ENCODE measurements around the gene ZSWIM7.

The ZSWIM7 gene

GRCh38 chr17:15973834-15974233, 25.7 kb downstream of the ZSWIM7 start:
- TF ChIP-seq, protein P1, sequence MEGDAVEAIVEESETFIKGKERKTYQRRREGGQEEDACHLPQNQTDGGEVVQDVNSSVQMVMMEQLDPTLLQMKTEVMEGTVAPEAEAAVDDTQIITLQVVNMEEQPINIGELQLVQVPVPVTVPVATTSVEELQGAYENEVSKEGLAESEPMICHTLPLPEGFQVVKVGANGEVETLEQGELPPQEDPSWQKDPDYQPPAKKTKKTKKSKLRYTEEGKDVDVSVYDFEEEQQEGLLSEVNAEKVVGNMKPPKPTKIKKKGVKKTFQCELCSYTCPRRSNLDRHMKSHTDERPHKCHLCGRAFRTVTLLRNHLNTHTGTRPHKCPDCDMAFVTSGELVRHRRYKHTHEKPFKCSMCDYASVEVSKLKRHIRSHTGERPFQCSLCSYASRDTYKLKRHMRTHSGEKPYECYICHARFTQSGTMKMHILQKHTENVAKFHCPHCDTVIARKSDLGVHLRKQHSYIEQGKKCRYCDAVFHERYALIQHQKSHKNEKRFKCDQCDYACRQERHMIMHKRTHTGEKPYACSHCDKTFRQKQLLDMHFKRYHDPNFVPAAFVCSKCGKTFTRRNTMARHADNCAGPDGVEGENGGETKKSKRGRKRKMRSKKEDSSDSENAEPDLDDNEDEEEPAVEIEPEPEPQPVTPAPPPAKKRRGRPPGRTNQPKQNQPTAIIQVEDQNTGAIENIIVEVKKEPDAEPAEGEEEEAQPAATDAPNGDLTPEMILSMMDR (conservative IDR thresholded peaks at IDR 0.05) = no peak
- TF ChIP-seq ZFX (IDR thresholded peaks at IDR 0.05) = no peak
- no peak overlapping the region for H3K27ac ChIP-seq

DNA sequence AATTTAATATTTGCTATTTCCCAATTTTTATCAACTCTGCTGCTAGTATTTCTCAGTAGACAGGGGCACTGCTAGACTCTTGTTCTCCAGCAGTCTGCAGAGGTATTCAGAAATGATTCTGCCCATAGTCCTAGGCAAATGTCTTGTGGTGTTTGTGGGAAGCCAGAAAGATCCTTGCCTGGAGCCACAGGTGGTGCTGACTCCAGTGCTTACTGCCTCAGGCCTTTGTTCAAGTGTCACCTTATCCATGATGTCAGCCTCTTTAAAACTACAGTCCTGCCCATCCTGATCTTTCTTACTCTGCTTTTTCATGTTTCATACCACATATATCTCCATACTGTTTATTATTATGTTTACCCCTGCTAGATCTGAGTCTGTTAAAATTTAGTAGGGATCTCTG, 26.5 kb downstream of the ZSWIM7 start:
- H3K27ac ChIP-seq = no peak overlapping the region
- TF ChIP-seq ZFX (IDR thresholded peaks at IDR 0.05) = no peak
- TF ChIP-seq, protein P1 (conservative IDR thresholded peaks at IDR 0.05) = no peak

DNA sequence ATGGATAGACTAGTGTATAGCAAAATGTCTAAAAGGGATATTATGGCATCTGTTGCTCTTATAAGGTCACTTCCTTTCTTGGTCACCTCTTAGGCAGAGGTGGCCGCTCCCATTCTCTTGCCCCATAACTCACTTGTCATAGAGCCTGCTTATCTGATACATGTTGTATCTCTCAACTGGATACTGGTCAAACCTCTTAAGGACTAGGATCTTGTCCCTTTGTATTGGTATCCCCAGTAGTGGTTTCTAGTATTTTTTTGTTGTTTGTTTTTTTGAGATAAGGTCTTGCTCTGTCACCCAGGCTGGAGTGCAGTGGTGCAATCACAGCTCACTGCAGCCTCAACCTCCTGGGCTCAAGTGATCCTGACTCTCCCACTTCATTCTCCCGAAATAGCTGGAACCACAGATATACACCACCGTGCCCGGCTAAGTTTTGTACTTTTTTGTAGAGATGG, 27.0 kb downstream of the ZSWIM7 start:
- TF ChIP-seq, protein P1 (conservative IDR thresholded peaks at IDR 0.05) = no peak
- TF ChIP-seq ZFX (IDR thresholded peaks at IDR 0.05) = no peak
- H3K27ac ChIP-seq = no peak overlapping the region

- TF ChIP-seq, protein P1 (conservative IDR thresholded peaks at IDR 0.05) = no peak
- H3K27ac ChIP-seq = no peak overlapping the region
Measured at GRCh38 chr17:15971882-15972281, 27.6 kb downstream of the ZSWIM7 start.

DNA sequence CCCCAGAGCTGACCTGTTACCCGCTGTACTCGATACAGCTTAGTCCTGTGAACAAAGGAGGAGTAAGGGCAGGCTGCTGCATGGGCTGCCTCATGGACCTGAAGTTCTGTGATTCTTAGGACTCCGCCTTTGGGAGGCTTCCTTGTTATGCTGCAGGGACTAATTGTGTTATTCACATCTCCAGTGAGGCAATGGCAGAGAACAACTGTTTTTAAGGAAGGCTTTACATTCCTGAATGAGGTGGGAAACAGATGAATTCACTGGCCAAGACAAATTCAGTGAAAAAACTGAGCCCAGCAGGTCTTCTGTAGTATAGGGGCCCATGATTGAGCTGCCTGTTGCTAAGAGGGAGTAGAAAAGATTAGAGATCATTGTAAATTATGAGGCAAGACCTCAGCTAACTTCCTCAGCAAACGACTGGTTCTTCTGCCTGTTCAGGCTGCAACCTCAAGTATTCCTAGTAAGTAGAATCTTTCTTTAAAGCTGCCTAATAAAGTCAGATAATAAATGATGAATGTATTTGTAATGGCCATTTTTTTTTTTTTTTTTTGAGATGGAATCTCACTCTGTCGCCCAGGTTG, 28.3 kb downstream of the ZSWIM7 start:
- TF ChIP-seq, protein P1 (conservative IDR thresholded peaks at IDR 0.05) = no peak
- TF ChIP-seq ZFX (IDR thresholded peaks at IDR 0.05) = no peak
- H3K27ac ChIP-seq = no peak overlapping the region

GRCh38 chr17:15970500-15970899, 29.0 kb downstream of the ZSWIM7 start:
- TF ChIP-seq, protein P1 (conservative IDR thresholded peaks at IDR 0.05) = no peak
- TF ChIP-seq ZFX (IDR thresholded peaks at IDR 0.05) = no peak
- H3K27ac ChIP-seq = no peak overlapping the region

GRCh38 chr17:15969463-15969862, 30.0 kb downstream of the ZSWIM7 start:
- no peak overlapping the region for H3K27ac ChIP-seq
- TF ChIP-seq, protein P1 (conservative IDR thresholded peaks at IDR 0.05) = no peak
- TF ChIP-seq ZFX (IDR thresholded peaks at IDR 0.05) = no peak

Data from C4-2B (cell line).